Nucleus accumbens (tissue), 56 donors: Measurements from ENCODE around the gene OST4.
"Not testable (repeated sequence)": the region's sequence is repeated elsewhere in the genome, so short reads cannot be mapped to it uniquely, and the experiment has no call there.

Source experiments
- DNase-seq, 56 donors: peaks; one replicate each; lab custom pipeline; 2025; lab: John Stamatoyannopoulos, UW

OST4 gene

DNA sequence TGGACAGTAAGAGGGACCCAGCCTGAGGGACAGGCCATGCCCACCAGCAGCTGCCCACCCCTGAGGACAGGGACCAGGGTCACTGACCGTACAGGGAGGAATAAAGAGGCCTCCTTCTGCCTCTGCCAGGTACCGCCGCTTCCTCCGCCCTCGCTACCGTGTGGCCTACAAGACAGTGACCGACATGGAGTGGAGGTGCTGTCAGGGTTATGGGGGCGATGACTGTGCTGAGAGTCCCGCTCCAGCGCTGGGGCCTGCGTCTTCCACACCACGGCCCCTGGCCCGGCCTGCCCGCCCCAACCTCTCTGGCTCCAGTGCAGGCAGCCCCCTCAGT, 9.1 kb upstream of the OST4 start:
- no peak for DNase-seq

DNA sequence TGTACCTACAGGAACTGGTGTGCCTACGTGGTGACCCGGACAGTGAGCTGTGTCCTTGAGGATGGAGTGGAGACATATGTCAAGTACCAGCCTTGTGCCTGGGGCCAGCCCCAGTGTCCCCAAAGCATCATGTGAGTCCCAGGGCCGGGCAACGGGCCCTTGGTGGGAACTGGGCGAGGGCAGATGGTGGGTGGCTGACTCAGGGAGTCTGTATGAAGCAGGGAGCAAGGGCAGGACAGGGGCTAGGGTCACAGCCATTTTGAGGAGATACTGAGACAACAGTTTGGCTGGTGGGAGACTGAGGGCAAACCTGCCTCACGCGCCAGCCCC, 8.7 kb upstream of the OST4 start:
- no peak for DNase-seq

- no peak for DNase-seq
Observed at GRCh38 chr2:27079233-27080139, 8.0 kb upstream of the OST4 start.

DNA sequence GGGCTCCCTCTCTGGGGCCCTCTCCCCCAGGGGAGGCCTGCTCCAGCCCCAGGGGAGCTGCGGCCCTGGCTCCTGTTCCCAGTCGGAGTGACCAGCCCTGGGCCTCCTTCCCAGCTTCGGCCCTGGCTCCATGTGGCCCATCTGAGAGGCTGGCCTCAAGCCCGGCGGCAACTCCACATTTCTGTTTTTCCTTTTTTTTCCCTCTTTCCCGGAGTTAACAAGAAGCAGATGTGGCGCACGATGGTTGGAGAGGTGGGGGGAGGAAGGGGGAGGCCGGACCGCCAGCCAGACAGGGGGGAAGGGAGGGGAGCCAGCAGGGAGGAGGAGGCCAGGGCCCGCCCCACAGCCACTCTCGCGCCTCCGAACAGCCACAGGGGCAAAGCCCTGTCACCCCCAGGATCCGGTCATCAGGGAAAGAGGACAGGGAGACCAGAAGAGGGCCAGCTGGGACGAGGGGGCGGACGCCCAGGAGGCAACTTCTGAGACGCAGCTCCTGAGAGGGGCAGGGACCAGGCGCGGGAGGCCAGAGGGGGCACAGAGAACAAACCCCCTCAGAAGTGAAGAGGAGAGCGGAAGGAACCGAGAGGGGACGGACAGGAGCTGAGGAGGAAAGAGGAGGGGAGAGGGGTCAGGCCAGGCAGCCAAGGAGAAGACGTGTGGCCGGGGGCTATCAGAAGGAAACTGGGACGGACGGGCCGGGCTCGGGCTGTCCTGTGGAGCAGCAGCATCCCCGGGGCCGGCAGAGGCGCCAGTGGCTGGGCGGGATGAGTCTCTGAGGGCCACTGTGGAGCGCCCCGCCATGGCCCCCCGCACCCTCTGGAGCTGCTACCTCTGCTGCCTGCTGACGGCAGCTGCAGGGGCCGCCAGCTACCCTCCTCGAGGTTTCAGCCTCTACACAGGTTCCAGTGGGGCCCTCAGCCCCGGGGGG, 7.1 kb upstream of the OST4 start, which contains the start of gene EMILIN1:
Gene EMILIN1 (plus strand): TSS at position 349 of the 928 bp plus-strand sequence. CDS start 451 bp downstream, at position 800.
- peak in 50 of 56 donors; percentile 13 to 83 (median 52) for DNase-seq

- DNase-seq, result no peak
Observed at GRCh38 chr2:27077231-27077630, 5.8 kb upstream of the OST4 start.

DNA sequence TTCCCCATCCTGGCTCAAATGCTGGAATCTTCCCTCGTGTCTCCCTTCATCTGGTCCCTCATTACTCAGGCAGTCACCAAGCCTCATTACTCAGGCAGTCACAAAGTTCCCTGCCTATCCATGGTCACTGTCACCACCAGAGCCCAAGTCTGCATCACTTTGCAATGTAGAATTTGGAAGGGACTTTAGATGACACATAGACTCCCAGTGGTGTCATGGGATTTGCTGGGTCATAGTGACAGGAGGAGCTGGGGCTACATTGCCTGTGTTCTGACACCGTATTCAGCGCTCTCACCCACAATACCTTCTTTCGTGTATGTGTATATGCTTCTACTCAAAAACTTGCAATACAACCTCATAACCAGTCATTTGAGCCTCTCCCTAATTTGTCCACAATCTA, 4.9 kb upstream of the OST4 start:
- DNase-seq, result no peak

DNA sequence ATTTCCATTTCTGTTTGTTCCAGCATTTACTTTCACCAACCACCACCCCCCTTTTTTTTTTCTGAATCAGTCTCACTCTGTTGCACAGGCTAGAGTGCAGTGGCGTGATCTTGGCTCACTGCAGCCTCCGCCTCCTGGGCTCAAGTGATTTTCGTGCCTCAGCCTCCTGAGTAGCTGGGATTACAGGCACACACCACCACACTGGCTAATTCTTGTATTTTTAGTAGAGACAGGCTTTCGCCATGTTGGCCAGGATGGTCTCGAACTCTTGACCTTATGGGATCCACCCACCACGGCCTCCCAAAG, 4.1 kb upstream of the OST4 start:
- not testable (repeated sequence) for DNase-seq

GRCh38 chr2:27074738-27075565, 3.5 kb upstream of the OST4 start:
- DNase-seq, result peak in 2 of 56 donors; percentile 25 to 27

- no peak for DNase-seq
Observed at GRCh38 chr2:27073782-27074181, 2.3 kb upstream of the OST4 start.

DNA sequence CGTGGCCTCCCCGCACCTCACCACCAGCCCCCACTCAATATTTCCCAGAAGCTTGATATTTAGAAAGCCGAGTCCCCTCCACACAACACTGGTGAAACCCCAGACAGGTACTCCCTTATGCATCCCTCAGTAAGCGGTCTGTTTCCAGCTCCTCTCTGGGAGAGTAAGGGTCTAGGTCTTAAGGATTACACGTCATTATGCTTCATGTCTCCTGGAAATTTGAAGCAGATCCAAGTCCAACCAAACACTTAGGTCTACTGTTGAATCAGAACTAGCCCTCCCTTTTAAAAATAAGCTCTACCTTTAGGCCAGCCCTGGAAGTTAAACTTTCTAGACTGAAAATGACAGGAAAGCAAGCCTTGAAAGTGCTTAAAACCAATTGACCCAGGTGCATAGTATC, 1.5 kb upstream of the OST4 start:
- no peak for DNase-seq

GRCh38 chr2:27071990-27072830, 756 bp upstream of the OST4 start:
- DNase-seq, result peak in 33 of 56 donors; percentile 16 to 74 (median 43)

GRCh38 chr2:27070653-27071276, 689 bp downstream of the OST4 start:
- DNase-seq, result no peak

DNA sequence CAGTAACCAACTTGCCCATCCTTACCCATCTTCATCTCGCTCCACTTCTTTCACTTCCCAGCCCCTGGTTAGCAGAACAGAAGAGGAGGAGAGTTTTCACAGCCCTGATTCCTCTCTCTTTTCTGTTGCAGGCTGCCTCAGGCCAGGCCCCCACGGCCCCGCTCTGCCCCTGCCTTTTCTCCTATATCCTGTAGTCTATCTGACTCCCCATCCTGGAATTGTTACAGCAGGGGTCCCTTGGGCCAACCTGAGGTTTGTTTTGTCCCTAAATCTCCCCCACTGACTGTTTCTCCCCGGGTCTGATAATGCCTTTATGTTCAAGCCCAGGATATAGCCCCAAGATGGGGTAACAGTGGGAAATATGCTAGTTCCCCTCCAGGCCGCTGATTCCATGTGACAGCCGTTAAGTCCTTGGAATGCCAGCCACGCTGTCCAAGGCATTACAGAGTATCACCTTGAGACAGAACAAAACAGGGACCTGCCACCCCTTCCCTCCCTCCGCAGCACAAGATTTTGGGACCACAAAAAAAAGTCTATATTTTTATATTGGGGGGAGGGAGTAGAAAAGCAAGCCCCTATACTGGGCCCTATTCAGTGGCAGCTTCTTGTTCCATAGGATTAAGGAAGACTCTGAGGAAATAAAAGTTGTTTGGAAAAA, 1.4 kb downstream of the OST4 start:
- DNase-seq, result no peak

GRCh38 chr2:27069436-27069835, 2.0 kb downstream of the OST4 start:
- no peak for DNase-seq

DNA sequence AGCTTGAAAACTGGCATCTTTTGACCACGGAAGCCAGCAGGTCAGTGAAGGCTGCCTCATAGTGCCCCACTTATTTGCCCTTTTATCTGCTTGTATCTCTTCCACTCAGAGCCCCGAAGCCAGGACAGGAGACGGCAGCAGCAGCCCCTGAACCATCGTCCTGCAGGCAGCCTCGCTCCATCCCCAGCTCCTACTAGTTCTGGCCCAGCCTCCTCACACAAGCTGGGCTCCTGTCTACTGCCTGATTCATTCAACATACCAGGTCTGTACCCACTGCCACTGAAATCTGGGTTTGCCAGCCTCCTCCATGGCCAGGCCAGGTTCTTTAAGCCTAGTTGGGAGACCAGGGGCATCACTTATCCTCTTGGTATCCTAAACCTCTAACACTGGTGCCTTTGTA, 4.1 kb downstream of the OST4 start:
- no peak for DNase-seq

- DNase-seq, result no peak
Observed at GRCh38 chr2:27065128-27065527, 6.3 kb downstream of the OST4 start.

- no peak for DNase-seq
Observed at GRCh38 chr2:27060323-27060722, 11.1 kb downstream of the OST4 start.

GRCh38 chr2:27059141-27059820, 12.2 kb downstream of the OST4 start:
- DNase-seq, result no peak
